ENCODE results near the gene RHNO1.

Gene RHNO1

GRCh38 chr12:2933586-2933985, 56.6 kb downstream of the RHNO1 start:
- Histone ChIP-seq H3K4me3 (ENCODE audit: low read depth, low read length) (no peak overlapping the region), H3K9me3 (ENCODE audit: control insufficient read depth, insufficient read depth, low read depth, low read length) (no peaks in the 10 kb centered on the region), H3K4me1 (ENCODE audit: control insufficient read depth, insufficient read depth, low read length) (no peaks in the 10 kb centered on the region), H3K27ac (ENCODE audit: extremely low read depth, low read depth, low read length) (no peak overlapping the region), H3K36me3 (ENCODE audit: control insufficient read depth in 2 of 2, insufficient read depth in 1 of 2, low read length in 2 of 2) (peaks cover 44 to 69% of the 10 kb centered on the region in 2 experiments)
- CTCF ChIA-PET: interaction anchor here (0.6 kb wide), 1 partner anchor 32 kb away, joined by 5 read pairs; no protein-coding TSS in a partner anchor
- POLR2A ChIA-PET: interaction anchor here (0.7 kb wide), 1 partner anchor 8 kb away, joined by 3 read pairs; no protein-coding TSS in a partner anchor
- TF ChIP-seq ZNF121 (tag by site-specific recombination; IDR thresholded peaks at IDR 0.05): no peak
- TF ChIP-seq KLF9 (tag by site-specific recombination; IDR thresholded peaks at IDR 0.05; ENCODE audit: low read depth): no peak
- TF ChIP-seq ZNF518A (tag by site-specific recombination; conservative IDR thresholded peaks at IDR 0.05; ENCODE audit: low read depth): no peak
- TF ChIP-seq ZNF366 (tag by site-specific recombination; conservative IDR thresholded peaks at IDR 0.05): no peak
- no peak for TF ChIP-seq ZNF18 (tag by site-specific recombination; IDR thresholded peaks at IDR 0.05)
- no peak for TF ChIP-seq ATF2 (tag by site-specific recombination; IDR thresholded peaks at IDR 0.05; ENCODE audit: low read depth)
- TF ChIP-seq ZSCAN4 (tag by site-specific recombination; IDR thresholded peaks at IDR 0.05): no peak
- TF ChIP-seq ZNF555 (tag by site-specific recombination; conservative IDR thresholded peaks at IDR 0.05): no peak
- TF ChIP-seq GLIS1 (tag by site-specific recombination; IDR thresholded peaks at IDR 0.05): no peak
- no peak for TF ChIP-seq ZFHX2 (tag by site-specific recombination; conservative IDR thresholded peaks at IDR 0.05)
- TF ChIP-seq HIC1 (tag by site-specific recombination; IDR thresholded peaks at IDR 0.05): no peak
- TF ChIP-seq ZNF10 (tag by site-specific recombination; IDR thresholded peaks at IDR 0.05): no peak
- TF ChIP-seq BCL6B (tag by site-specific recombination; IDR thresholded peaks at IDR 0.05): no peak
- no peak for TF ChIP-seq ZNF639 (tag by site-specific recombination; IDR thresholded peaks at IDR 0.05)
- no peak for TF ChIP-seq ZNF239 (tag by site-specific recombination; IDR thresholded peaks at IDR 0.05)
- no peak for TF ChIP-seq ZNF747 (tag by site-specific recombination; IDR thresholded peaks at IDR 0.05)
- TF ChIP-seq ZNF514 (tag by site-specific recombination; IDR thresholded peaks at IDR 0.05): no peak
- no peak for TF ChIP-seq ZNF548 (tag by site-specific recombination; IDR thresholded peaks at IDR 0.05)
- TF ChIP-seq ZSCAN18 (tag by site-specific recombination; IDR thresholded peaks at IDR 0.05): no peak
- no peak for TF ChIP-seq ZFP37 (tag by site-specific recombination; IDR thresholded peaks at IDR 0.05)

Data from HEK293 (cell line).